Measurements from ENCODE around the gene PARVA. TPM values are rescaled to one million over a fixed set of nuclear protein-coding genes. Genes with fewer than 3 reads are reported as not detected.
A peak's percentile ranks its signal among the peaks of the same experiment; 100 is the strongest.

The PARVA gene
- total and polyA plus RNA-seq, 8 donors, result 70.2 to 108 (median 94.2) TPM

- H3K27ac ChIP-seq, result no peak overlapping the region
- DNase-seq (no peak), ATAC-seq (peak; percentile 52)
- no peaks in the 10 kb centered on the region for H3K4me1 ChIP-seq
- no peaks in the 10 kb centered on the region for H3K9me3 ChIP-seq
- H3K27me3 ChIP-seq, result no peaks in the 10 kb centered on the region
- TF ChIP-seq CTCF (IDR thresholded peaks at IDR 0.05), result no peak
- H3K36me3 ChIP-seq, result no peaks in the 10 kb centered on the region
- intact Hi-C loops (cut with DNase I), result no loop called here
- no peak overlapping the region for H3K4me3 ChIP-seq
Observed at GRCh38 chr11:12439615-12440014, 62.2 kb downstream of the PARVA start.

- Histone ChIP-seq H3K4me3 (no peak overlapping the region), H3K4me1 (no peaks in the 10 kb centered on the region), H3K27me3 (no peaks in the 10 kb centered on the region), H3K27ac (peak overlapping the region in 1 of 2 donors; percentile 37), H3K36me3 (no peaks in the 10 kb centered on the region), H3K9me3 (no peaks in the 10 kb centered on the region)
- intact Hi-C loops (cut with DNase I), result no loop called here
- TF ChIP-seq CTCF (IDR thresholded peaks at IDR 0.05), result no peak
- ATAC-seq (no peak), DNase-seq (no peak)
Observed at GRCh38 chr11:12440565-12440964, 63.2 kb downstream of the PARVA start.

- no peaks in the 10 kb centered on the region for H3K4me1 ChIP-seq
- peak; percentile 36 for ATAC-seq
- TF ChIP-seq CTCF (IDR thresholded peaks at IDR 0.05), result no peak
- no peaks in the 10 kb centered on the region for H3K9me3 ChIP-seq
- intact Hi-C loops (cut with DNase I), result no loop called here
- no peak for DNase-seq
- H3K27me3 ChIP-seq, result no peaks in the 10 kb centered on the region
- no peaks in the 10 kb centered on the region for H3K36me3 ChIP-seq
- peak overlapping the region in 1 of 2 donors; percentile 43 for H3K27ac ChIP-seq
- H3K4me3 ChIP-seq, result no peak overlapping the region
Observed at GRCh38 chr11:12441231-12441861, 64.0 kb downstream of the PARVA start.

- ATAC-seq, result no peak
- intact Hi-C loops (cut with DNase I), result no loop called here
Observed at GRCh38 chr11:12444601-12445000, 67.2 kb downstream of the PARVA start.

GRCh38 chr11:12445001-12445400, 67.6 kb downstream of the PARVA start:
- H3K27me3 ChIP-seq, result no peaks in the 10 kb centered on the region
- no peak for DNase-seq
- H3K27ac ChIP-seq, result no peak overlapping the region
- no peaks in the 10 kb centered on the region for H3K9me3 ChIP-seq
- H3K4me1 ChIP-seq, result peaks cover 0 to 3% of the 10 kb centered on the region in 2 donors
- intact Hi-C loops (cut with DNase I), result no loop called here
- H3K36me3 ChIP-seq, result no peaks in the 10 kb centered on the region
- TF ChIP-seq CTCF (IDR thresholded peaks at IDR 0.05), result no peak
- no peak for ATAC-seq
- no peak overlapping the region for H3K4me3 ChIP-seq

More at GRCh38 chr11:12444601-12445000, 67.2 kb downstream of the PARVA start:
- peaks cover 0 to 1% of the 10 kb centered on the region in 2 donors for H3K4me1 ChIP-seq
- H3K4me3 ChIP-seq, result no peak overlapping the region
- no peak overlapping the region for H3K27ac ChIP-seq
- H3K27me3 ChIP-seq, result no peaks in the 10 kb centered on the region
- no peak for DNase-seq
- no peak for TF ChIP-seq CTCF (IDR thresholded peaks at IDR 0.05)
- no peaks in the 10 kb centered on the region for H3K36me3 ChIP-seq
- H3K9me3 ChIP-seq, result no peaks in the 10 kb centered on the region
